IPS DF 19.7 (cell line): ENCODE data around the gene DNMT1.

Experiments used
- DNase-seq: peaks from one replicate; pipeline ENCODE4 v3.0.0-alpha.2; 2013; ENCODE audit warnings: low read depth, low spot score

DNMT1 gene

DNA sequence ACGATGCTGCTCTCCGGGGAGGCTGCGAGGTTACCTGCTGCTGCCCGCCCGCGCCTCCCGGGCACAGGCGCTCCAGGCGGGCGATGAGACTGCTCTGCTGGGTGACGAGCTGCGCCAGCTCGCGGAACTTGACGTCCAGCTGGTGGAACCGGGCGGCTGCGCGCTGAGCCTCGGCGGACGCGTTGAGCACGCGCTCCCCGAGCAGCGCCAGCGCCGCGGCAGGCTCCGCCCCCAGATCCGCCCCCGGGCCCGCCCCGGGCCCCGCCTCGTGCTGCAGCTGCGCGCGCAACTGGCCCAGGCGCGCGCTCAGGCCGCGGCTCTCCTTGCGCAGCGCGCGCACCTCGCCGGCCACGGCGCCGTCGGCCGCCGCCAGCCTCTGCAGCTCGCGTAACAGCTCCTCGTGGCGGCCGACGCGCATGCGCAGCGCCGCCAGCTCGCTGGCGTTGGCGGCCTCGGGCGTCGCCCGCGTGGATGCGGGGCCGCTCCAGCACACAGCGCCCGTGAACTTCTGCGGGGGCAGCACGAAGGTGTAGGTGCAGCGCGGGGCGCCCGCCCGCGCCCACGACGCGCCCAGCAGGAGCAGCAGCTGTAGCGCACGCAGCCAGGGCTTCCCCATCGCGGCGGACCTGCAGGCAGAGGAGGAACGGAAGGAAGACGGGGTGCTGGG lies 98.7 kb downstream of the DNMT1 start:
- no peak for DNase-seq

DNA sequence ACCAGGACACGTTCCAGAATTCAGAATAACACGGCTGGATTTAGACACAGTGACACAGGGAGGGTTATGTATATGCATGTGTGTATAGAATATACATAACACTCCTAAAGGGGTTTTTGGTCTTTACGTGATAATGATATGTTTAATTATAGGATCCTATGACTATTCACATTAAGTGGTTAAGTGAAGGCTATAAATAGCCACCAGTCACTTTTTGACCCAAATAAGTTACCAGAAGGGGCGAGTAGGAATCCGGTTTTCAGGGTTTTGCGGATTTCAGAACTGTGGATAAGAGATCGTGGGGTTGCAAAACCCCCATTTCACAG lies 99.2 kb downstream of the DNMT1 start:
- DNase-seq: no peak

DNA sequence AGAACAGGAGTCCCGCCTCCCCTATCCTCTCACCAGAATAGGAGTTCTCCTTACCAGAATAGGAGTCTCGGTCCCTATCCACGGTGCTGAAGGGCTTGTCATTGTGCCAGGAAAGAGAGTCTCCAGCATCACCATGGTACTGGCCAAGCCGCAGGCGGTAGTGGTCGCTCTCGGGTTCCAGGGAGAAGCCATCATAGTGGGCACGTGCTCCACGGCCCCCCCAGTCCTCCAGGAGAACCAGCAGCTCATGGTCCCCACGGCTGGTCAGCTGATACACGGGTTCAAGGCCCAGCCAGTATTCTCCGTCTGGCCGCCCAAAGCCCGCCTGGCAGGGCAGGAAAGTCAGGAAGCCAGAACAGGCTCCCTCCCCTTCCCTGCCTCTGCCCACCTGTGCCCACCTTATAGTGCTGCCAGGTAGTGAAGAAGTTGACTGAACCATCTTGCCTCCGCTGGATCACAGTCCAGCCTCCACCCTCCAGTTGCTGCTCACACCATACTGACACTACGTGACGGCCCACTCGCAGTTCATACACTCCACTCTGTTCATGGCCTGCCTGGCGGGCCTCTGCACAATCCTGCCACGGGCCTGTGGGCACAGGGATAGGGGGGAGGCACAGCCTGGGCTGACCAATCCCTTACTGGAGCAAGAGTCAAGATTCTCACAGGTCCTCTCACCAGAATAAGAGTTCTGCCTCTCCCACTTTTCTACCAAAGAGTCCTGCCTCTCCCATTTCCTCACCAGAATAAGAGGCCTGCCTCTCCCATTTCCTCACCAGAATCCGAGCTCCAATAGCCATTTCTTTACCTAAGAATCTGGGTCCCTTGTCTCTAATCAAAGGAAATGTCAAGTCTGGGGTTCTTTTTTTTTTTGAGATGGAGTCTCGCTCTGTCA lies 101.2 kb downstream of the DNMT1 start:
- DNase-seq: no peak

DNA sequence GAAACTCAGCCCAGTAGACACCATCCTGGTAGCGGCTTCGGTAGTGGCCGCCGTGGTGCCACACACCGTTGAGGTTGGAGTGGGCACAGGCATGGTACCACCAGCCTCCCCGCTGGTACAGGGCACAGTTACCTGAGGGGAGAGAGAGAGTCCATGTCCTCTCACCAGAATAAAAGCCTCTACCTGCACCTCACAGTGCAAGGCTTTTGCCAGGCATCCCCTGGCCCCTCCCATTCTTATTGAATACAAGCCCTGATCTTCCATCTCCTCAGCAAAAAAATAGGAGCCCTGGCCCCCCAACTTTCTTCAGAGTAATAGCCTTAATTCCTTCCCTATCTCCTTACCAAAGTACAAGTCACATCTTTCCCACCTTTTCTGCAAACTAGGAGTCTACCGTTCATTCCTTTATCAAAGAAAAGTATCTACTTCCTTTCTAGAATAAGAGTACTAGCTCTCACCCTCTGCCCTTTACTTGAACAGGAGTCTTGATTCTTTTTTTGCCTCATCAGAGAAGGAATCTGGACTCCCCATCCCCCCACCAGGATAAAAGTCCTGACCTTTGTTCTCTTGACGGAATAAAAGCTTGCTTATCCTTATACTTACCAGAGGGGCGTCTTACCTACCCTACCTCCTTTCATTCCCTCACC lies 102.0 kb downstream of the DNMT1 start:
- no peak for DNase-seq

DNA sequence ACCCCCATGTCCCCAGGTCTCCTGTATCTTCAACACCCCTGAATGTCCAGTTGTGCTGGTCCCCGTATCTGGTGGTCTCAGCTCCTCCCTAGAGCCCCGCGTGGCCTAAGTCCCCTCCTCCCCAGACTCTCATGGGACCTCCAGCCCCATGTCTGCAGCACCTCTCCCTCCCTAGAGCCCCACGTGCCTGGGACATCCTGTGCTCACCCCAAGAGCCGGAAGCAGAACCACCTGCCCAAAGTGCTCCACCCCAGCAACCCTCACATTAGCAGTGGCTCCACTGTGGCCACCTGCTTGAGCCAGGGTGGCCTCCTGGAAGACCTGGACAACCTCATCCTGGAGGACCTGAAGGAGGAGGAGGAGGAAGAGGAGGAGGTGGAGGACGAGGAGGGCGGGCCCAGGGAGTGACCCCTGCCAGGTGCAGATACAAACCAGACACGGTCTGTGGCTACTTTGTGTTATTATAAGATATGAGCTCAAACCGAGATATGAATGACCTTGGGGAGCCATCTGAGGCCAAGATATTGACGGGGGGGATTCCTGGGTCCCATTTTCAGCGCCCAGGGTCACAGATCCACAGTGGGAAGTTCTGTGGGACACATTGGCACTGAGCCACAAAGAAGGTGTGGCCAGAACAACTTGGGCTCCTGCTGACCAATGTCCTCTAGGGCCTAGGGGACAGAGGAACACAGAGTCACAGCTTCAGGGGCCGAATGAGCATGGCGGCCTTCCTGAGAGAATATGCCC lies 102.7 kb downstream of the DNMT1 start:
- DNase-seq: no peak

DNA sequence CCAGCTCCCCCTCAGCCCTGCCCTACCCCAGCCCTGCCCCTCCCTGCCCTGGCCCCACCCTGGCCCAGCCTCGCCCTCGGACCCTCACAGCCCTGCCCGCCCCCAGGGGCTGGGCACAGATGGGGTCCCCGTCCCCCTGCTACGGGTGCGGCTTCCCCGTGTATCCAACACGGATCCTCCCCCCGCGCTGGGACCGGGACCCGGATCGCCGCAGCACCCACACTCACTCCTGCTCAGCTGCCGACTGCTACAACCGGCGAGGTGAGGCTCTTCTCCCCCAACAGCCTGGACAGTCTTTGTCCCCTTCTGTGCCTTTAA lies 103.4 kb downstream of the DNMT1 start:
- DNase-seq: no peak

DNA sequence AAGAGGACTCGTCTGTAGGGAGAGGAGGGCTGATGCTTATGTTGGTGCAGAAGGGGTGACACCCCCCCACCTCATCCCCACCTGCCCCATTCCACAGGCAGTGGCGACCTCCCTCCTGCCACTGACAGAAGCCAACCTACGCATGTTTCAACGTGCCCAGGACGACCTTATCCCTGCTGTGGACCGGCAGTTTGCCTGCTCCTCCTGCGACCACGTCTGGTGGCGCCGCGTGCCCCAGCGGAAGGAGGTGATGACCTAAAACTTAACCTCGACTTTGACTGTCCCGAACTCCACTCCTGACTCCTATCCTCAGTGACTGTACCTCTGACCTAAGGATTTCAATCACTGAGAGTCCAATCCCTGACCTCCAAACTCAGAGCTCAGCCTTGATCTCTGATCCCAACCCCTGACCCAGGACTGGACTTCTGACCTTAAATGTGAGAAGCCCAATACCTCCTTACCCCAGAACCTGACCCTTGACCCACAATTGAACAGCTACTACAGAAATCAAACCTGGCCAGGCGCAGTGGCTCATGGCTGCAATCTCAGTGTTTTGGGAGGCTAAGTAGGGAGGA lies 104.9 kb downstream of the DNMT1 start:
- no peak for DNase-seq

DNA sequence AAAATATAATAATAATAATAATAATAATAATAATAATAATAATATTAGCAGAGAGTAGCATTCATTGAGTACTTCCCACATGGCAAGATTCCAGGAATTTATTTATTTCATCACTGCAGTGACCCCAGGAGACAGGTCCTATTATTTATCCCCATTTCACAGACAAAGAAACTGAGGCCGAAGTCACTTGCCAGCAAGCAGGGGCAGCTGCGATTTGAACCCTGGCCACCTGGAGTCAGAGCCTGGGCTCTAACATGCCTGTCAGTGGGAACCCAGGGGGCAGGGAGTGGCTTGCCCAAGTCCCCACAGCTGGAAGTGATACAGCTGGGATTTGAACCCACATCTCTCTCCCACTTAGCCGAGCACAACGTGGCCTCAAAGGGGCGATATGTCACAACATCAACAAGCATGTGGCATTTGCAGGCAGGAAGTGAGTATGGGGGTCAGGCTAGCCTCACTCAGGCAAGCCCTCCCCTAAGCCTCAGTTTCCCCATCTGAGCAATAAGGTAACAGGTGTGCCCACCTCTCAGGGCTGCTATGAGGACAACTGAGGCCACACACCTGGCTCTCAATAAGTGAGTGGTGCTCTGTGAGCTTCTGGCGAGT lies 105.7 kb downstream of the DNMT1 start:
- no peak for DNase-seq

DNA sequence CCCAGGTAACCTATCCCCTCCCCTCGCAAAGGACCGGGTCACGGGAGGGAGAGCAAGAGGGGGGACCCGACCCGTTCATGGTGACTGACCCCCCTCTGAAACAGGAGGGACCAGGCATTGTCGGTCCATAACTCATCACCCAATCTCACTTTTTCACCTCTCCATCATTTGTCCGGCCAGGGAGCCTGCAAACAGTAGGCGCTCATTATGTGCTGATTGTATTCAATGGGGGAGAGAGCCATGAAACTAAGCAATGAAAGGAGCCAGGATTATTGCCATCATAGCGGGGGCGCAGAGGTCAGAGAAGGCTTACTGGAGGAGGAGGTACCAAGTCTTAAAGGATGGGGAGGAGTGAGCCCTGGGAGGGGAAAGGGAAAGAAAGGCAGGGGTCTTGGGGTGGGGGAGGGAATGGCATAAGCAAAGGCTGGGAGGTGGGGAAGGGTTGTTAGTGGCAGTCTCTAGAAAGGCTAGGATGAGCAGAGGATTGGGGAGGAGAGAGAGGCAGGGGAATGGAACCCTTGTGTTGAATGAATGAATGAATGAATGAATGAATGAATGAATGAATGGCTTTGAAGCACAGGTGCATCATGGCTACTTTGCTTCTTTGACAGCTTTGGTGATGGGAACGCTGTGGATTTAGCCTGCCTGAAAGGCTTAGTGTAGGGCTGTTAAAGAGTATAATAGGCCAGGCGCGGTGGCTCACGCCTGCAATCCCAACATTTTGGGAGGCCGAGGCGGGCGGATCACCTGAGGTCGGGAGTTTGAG lies 107.3 kb downstream of the DNMT1 start:
- DNase-seq: no peak

DNA sequence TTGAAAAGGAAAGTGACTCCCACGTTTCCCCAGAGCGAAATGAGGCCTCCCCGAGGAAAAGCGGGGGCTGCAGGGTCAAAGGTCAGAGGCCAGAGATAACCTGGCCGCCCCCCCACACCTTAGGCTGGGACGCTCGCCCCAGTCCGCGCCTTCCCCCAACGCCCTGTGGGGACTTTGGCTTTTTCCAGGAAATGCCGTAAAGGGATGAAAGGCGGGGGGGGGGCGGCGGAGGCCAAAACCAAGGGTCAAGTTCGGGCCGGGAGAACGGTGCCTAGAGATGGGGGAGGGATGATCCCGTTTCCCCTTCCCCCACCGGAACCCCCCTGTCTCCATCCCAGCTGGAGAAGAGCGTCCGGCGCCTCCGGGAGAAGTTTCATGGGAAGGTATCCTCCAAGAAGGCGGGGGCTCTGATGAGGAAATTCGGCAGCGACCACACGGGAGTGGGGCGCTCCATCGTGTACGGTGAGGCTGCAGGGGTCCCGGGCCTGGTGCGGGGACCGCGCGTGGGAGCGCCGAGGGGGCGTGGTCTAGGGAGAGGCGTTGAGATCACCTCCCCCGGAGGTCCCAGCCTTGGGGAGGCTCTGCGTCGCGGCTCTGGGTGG lies 108.1 kb downstream of the DNMT1 start:
- no peak for DNase-seq

DNA sequence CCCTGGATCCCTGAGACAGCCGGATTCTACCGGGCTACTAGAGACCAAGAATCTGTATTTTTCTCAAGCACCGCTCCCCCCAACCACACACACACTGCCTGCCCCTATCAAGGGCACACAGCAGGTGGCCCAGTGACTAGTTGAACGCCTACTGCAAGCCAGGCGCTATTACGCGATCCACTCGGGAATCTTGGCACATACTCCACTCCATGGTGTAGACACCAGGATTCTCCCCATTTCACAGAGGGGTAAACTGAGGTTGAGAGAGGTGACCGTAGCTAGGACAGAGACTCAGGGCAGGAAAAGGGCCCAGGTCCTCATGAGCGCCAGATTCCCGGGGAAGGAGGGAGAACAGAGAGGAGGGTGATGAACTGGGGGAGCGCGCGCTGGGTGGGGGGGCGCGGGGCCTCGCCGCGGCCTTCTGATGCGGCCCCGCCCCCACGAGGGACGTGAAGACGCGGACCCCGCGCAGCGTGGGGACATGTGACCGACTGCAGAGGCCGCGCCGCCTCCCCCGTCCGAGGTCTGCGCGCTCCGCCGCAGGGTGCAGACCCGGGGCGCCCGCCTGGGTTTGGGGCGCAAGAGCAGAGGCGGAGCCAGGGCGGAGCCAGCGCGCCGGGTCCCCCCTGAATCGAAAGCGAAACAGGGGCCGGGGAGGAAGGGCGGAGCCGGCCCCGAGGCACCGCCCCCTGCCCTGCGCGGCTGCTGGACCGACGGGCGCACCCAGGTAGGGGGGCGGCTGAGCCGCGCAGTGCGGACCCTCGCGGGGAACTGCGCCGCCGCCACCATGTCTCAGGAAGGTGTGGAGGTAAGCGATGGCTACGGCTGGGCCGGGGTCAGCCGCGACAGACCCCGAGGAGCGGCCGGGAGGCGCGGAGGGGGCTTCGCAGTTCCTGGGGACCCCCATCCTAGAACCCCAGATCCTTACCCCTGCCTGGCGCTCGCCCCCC lies 108.8 kb downstream of the DNMT1 start, which contains the start of gene SHFL:
Gene SHFL (plus strand): TSS at position 677 of the 950 bp plus-strand sequence. CDS start 111 bp downstream, at position 788.
- DNase-seq: no peak

DNA sequence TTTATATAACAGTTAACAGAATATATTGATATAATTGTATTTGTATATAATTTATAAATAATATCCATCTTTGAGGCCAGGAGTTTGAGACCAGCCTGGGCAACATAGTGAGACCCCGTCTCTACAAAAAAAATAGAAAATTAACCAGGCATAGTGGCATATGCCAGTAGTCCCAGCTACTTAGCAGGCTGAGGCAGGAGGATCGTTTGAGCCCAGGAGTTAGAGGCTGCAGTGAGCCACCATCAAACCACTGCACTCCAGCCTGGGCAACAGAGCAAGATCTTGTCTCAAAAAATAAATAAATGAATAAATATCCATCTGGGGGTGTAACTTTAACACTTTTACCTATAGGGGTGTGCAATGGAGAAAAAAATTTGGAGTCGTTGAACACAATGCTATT lies 110.0 kb downstream of the DNMT1 start:
- no peak for DNase-seq

DNA sequence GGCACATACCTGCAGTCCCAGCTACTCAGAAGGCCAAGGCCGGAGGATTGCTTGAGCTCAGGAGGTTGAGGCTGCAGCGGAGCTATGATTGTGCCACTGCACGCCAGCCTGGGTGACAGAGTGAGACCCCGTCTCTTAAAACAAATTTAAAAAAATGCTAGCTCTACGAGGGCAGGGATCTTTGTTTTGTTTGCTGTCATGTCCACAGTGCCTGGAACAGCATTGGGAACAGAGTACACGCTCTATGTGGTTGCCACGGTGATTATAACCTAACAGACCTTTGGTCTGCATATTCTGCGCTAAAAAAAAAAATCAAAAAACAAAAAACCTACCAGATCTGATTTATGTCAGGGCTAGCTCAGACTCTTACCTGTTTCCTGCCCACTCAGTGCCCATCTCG lies 110.8 kb downstream of the DNMT1 start:
- DNase-seq: no peak
